SK-N-SH (cell line): ENCODE data around the gene INTS11. TPM values are rescaled to one million over a fixed set of nuclear protein-coding genes. Genes with fewer than 3 reads are reported as not detected.

Experiments
- CTCF ChIA-PET: fragments of 300-600, 350-600 bp; formaldehyde crosslinking; extraction: SDS; loops from one replicate; lab custom pipeline; 2021; lab: Yijun Ruan, JAX
- POLR2A ChIA-PET: fragments of 350-600 bp; sonication (Branson Sonifier 250); formaldehyde crosslinking; extraction: SDS; loops from one replicate; lab custom pipeline; 2020; ENCODE audit warnings: antibody characterized with exemption, inconsistent platforms; lab: Yijun Ruan, JAX
- DNase-seq: peaks from one replicate; pipeline ENCODE4 v3.0.0; 2012
- H2AFZ ChIP-seq: fragments of 200-600 bp; sonication (generic); 2 replicates; pipeline ENCODE4 v1.8.1; 2016; ENCODE audit warnings: antibody characterized with exemption, mild to moderate bottlenecking, low read depth
- H3F3A ChIP-seq: fragments of 200-600 bp; sonication (generic); replicated peaks from 2 replicates; pipeline ENCODE3; 2016; ENCODE audit warnings: antibody characterized with exemption, mild to moderate bottlenecking; ENCODE audit not compliant: insufficient read depth
- H3K27ac ChIP-seq, 2 experiments: fragments of 200-500 bp in 1 of 2; fragments of 200-600 bp in 1 of 2; sonication (Bioruptor generic) in 1 of 2; sonication (generic), shearing (Covaris generic) in 1 of 2; 2 replicates each; pipeline versions ENCODE4 v1.5.1 to v1.6.1; 2014 to 2016; ENCODE audit warnings: low read depth in 2 of 2, inconsistent platforms in 1 of 2, low read length in 1 of 2, mild to moderate bottlenecking in 1 of 2, mixed read lengths in 1 of 2
- H3K27me3 ChIP-seq: fragments of 200-600 bp; sonication (generic), shearing (Covaris generic); 2 replicates; pipeline ENCODE4 v1.6.1; 2016; ENCODE audit warnings: mixed run types; ENCODE audit not compliant: insufficient read depth
- H3K36me3 ChIP-seq, 2 experiments: fragments of 200-500 bp in 1 of 2; fragments of 200-600 bp in 1 of 2; sonication (Bioruptor generic) in 1 of 2; sonication (generic) in 1 of 2; replicated peaks in 1 of 2; 2 replicates each; pipeline versions ENCODE3 to v1.5.1; 2014 to 2016; ENCODE audit warnings: low read length in 1 of 2, mild to moderate bottlenecking in 1 of 2; ENCODE audit not compliant: insufficient read depth in 2 of 2, control insufficient read depth in 1 of 2
- H3K4me1 ChIP-seq, 2 experiments: fragments of 200-500 bp in 1 of 2; fragments of 200-600 bp in 1 of 2; sonication (Bioruptor generic) in 1 of 2; sonication (generic), shearing (Covaris generic) in 1 of 2; 2 replicates each; pipeline versions ENCODE4 v1.5.1 to v1.6.1; 2014 to 2016; ENCODE audit warnings: low read depth in 1 of 2, low read length in 1 of 2, mixed run types in 1 of 2; ENCODE audit not compliant: insufficient read depth in 2 of 2, control insufficient read depth in 1 of 2
- H3K4me2 ChIP-seq: fragments of 200-600 bp; sonication (generic), shearing (Covaris generic); 2 replicates; pipeline ENCODE4 v1.6.1; 2017; ENCODE audit warnings: mixed run types
- H3K4me3 ChIP-seq, 2 experiments: fragments of 200-500 bp in 1 of 2; fragments of 200-600 bp in 1 of 2; sonication (Bioruptor generic) in 1 of 2; sonication (generic), shearing (Covaris generic) in 1 of 2; 2 replicates each; pipeline versions ENCODE4 v1.5.1 to v1.8.1; 2014 to 2016; ENCODE audit warnings: low read depth in 2 of 2, inconsistent platforms in 1 of 2, low read length in 1 of 2, mild to moderate bottlenecking in 1 of 2, mixed read lengths in 1 of 2, moderate library complexity in 1 of 2
- H3K79me2 ChIP-seq: fragments of 200-600 bp; sonication (generic); 2 replicates; pipeline ENCODE4 v1.8.1; 2017; ENCODE audit warnings: mild to moderate bottlenecking; ENCODE audit not compliant: insufficient read depth
- H3K9ac ChIP-seq: fragments of 200-600 bp; sonication (generic); 2 replicates; pipeline ENCODE4 v1.6.1; 2017; ENCODE audit warnings: mixed run types
- H3K9me2 ChIP-seq: fragments of 200-600 bp; sonication (generic); 2 replicates; pipeline ENCODE4 v1.6.1; 2017; ENCODE audit warnings: mixed run types
- H3K9me3 ChIP-seq: fragments of 200-600 bp; sonication (generic); 2 replicates; pipeline ENCODE4 v1.6.1; 2017; ENCODE audit warnings: mixed run types, mild to moderate bottlenecking, moderate library complexity
- H4K20me1 ChIP-seq: fragments of 200-600 bp; sonication (generic); 2 replicates; pipeline ENCODE4 v1.6.1; 2017; ENCODE audit warnings: mild to moderate bottlenecking, mixed run types; ENCODE audit not compliant: insufficient read depth
- EZH2phosphoT487 ChIP-seq: fragments of 200-600 bp; sonication (generic); IDR thresholded peaks from 2 replicates; pipeline ENCODE4 v1.6.1; 2017; ENCODE audit warnings: low read depth, mixed run types, mild to moderate bottlenecking, antibody characterized with exemption, moderate library complexity, borderline replicate concordance
- FOXJ3 ChIP-seq: sonication (generic); formaldehyde crosslinking; IDR thresholded peaks from 2 replicates; pipeline ENCODE4 v1.5.1; 2020; ENCODE audit warnings: mild to moderate bottlenecking, missing genetic modification reagents
- MXI1 ChIP-seq: IDR thresholded peaks from 2 replicates; pipeline ENCODE4 v1.6.1; 2012; ENCODE audit warnings: mild to moderate bottlenecking, low read depth, low read length, improper control_type of control experiment
- POLR2AphosphoS5 ChIP-seq: IDR thresholded peaks from 2 replicates; pipeline ENCODE4 v1.6.1; 2012; ENCODE audit warnings: low read depth, low read length
- RAD21 ChIP-seq: IDR thresholded peaks from 2 replicates; pipeline ENCODE4 v1.6.1; 2012; ENCODE audit warnings: mild to moderate bottlenecking, low read length
- RCOR1 ChIP-seq: fragments of 150-350 bp; IDR thresholded peaks from 2 replicates; pipeline ENCODE4 v1.6.1; 2017; ENCODE audit warnings: antibody characterized with exemption, low read length
- RFX5 ChIP-seq: IDR thresholded peaks from 2 replicates; pipeline ENCODE4 v1.6.1; 2012; ENCODE audit warnings: mild to moderate bottlenecking, improper control_type of control experiment, low read length
- RXRA ChIP-seq: IDR thresholded peaks from 2 replicates; pipeline ENCODE4 v1.4.0; 2012; ENCODE audit warnings: low read depth, mild to moderate bottlenecking, borderline replicate concordance
- SIN3A ChIP-seq: IDR thresholded peaks from 2 replicates; pipeline ENCODE4 v1.6.1; 2012; ENCODE audit warnings: low read depth, mild to moderate bottlenecking, low read length, moderate library complexity, borderline replicate concordance
- SMC3 ChIP-seq: IDR thresholded peaks from 2 replicates; pipeline ENCODE4 v1.6.1; 2012; ENCODE audit warnings: low read depth, low read length, improper control_type of control experiment
- TEAD4 ChIP-seq: IDR thresholded peaks from 2 replicates; pipeline ENCODE4 v1.4.0; 2012; ENCODE audit warnings: mild to moderate bottlenecking, borderline replicate concordance; ENCODE audit not compliant: insufficient read depth
- WGBS: methylation state at CpG from one replicate; pipeline ENCODE4 v1.1.6; 2017; ENCODE audit warnings: low lambda C conversion rate; 5-methylcytosine and 5-hydroxymethylcytosine counted together
- polyA plus RNA-seq, 3 experiments: library from polyadenylated mRNA; depleted of rRNA; stranded (reverse); fragments of >200 nt; gene quantifications; 2 replicates each; pipeline ENCODE4 v1.2.3, GENCODE V29; 2012

Gene INTS11
- polyA plus RNA-seq, 1 of the 3 experiments (the other 2 are of a cell fraction), result 137 TPM

DNA sequence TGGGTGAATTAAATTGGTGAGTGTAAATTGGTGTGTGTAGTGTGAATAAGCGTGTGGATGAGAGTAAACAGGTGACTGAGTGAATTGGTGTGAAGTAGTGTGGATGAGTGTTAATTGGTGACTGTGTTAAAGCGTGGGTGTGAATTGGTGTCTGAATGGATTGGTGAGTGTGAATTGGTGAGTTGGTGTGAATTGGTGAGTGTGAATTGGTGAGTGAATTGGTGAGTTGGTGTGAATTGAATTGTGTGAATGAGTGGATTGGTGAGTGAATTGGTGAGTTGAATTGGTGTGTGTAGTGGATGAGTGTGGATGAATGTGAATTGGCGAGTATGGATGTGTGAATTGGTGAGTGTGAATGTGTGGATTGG lies 42.2 kb upstream of the INTS11 start:
- Histone ChIP-seq H2AFZ (no peak overlapping the region), H4K20me1 (no peaks in the 10 kb centered on the region), H3K4me1 (peaks cover 0 to 2% of the 10 kb centered on the region in 2 experiments; a peak in 1 of 4 replicates), H3K4me2 (no peak overlapping the region), H3K36me3 (no peaks in the 10 kb centered on the region), H3K79me2 (0 out of 2 replicates have a peak, but pooled peaks cover under 1% of the 10 kb centered on the region), H3K9me3 (no peaks in the 10 kb centered on the region), H3K27me3 (no peaks in the 10 kb centered on the region), H3K9ac (no peak overlapping the region), H3F3A (peaks cover 9% of the 10 kb centered on the region), H3K9me2 (no peaks in the 10 kb centered on the region), H3K27ac (no peak overlapping the region), H3K4me3 (no peak overlapping the region)
- WGBS, result 80% methylated on average over 3 of the region's 3 CpGs
- ChIA-PET CTCF (no interaction called here), POLR2A (no interaction called here)
- TF ChIP-seq SIN3A (no peak), RCOR1 (no peak), RXRA (no peak), SMC3 (no peak), TEAD4 (no peak), EZH2phosphoT487 (no peak), RFX5 (no peak), MXI1 (no peak), RAD21 (no peak)
- DNase-seq, result no peak

DNA sequence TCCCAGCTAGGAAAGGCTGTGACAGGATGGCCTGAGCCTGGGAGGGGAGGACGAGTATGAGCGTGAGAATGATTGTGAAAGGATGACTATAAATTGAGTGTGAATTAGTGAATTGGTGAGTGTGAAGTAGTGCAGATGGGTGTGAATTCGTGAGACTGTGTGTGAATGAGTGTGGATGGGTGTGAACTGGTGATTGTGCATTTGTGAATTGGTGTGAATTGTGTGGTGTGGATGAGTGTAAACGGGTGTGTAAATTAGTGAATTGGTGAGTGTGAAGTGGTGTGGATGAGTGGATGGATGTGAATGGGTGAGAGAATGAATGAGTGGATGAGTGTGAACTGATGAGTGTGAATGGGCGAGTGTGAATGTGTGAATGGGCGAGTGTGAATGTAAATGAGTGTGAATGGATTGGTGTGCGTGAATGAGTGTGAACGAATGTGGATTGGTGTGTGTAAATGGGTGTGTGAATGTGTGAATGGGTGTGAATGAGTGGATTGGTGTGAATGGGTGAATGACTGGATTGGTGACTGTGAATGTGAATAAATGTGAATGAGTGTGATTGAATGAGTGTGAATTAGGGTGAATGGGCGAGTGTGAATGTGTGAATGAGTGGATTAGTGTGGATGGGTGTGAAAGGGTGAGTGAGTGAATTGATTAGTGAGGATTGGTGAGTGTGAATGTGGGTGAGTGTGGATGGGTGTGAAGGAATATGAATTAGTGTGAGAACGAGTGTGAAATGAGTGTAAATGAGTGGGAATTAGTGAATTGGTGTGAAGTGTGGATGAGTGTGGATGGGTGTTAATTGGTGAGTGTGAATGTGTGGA lies 41.6 kb upstream of the INTS11 start:
- TF ChIP-seq RFX5, result no peak
- TF ChIP-seq, all 33 proteins: peak for 0
- Histone ChIP-seq H3K27me3 (no peaks in the 10 kb centered on the region), H4K20me1 (no peaks in the 10 kb centered on the region), H3K79me2 (no peaks in the 10 kb centered on the region), H3K4me3 (no peak overlapping the region), H3K9me2 (no peaks in the 10 kb centered on the region), H3K27ac (no peak overlapping the region), H3K4me1 (peaks cover 2 to 3% of the 10 kb centered on the region in 2 experiments; a peak in 3 of 4 replicates), H3K9me3 (no peaks in the 10 kb centered on the region), H3F3A (peaks cover 9% of the 10 kb centered on the region), H3K9ac (no peak overlapping the region), H3K4me2 (no peak overlapping the region), H3K36me3 (no peaks in the 10 kb centered on the region), H2AFZ (no peak overlapping the region)
- CTCF ChIA-PET, result interaction anchor here (1.6 kb wide), 1 partner anchor 33 kb away, joined by 3 read pairs; the partner anchor contains the start of gene CCNL2
- DNase-seq, result no peak
- WGBS, result 63% methylated on average over 10 of the region's 10 CpGs
- POLR2A ChIA-PET, result no interaction called here

GRCh38 chr1:1364266-1364665 lies 39.8 kb upstream of the INTS11 start:
- no peak for DNase-seq
- no peak overlapping the region for H3K27ac ChIP-seq
- no peaks in the 10 kb centered on the region for H3K36me3 ChIP-seq
- TF ChIP-seq FOXJ3 (CRISPR knock-in tag) (no peak), POLR2AphosphoS5 (no peak)
- H2AFZ ChIP-seq, result no peak overlapping the region
- no peaks in the 10 kb centered on the region for H4K20me1 ChIP-seq
- ChIA-PET CTCF (interaction anchor here (1.6 kb wide), 1 partner anchor 35 kb away, joined by 3 read pairs; the partner anchor contains the start of gene CCNL2), POLR2A (no interaction called here)
- no peaks in the 10 kb centered on the region for H3K27me3 ChIP-seq
- no peak overlapping the region for H3K4me3 ChIP-seq
- H3K4me1 ChIP-seq, result peaks cover 16 to 22% of the 10 kb centered on the region in 2 experiments; a peak in 3 of 4 replicates
- no peaks in the 10 kb centered on the region for H3K9me3 ChIP-seq
- 84% methylated on average over 13 of the region's 14 CpGs for WGBS
- H3K79me2 ChIP-seq, result no peaks in the 10 kb centered on the region
- H3K9me2 ChIP-seq, result no peaks in the 10 kb centered on the region
- no peak overlapping the region for H3K4me2 ChIP-seq
- H3K9ac ChIP-seq, result no peak overlapping the region
- H3F3A ChIP-seq, result peaks cover 11% of the 10 kb centered on the region
